Smooth muscle cell (in vitro differentiated cells): ENCODE measurements around the gene HOXC9. TPM values are rescaled to one million over a fixed set of nuclear protein-coding genes. Genes with fewer than 3 reads are reported as not detected.

Source experiments
- DNase-seq: peaks from one replicate; lab custom pipeline; 2025; ENCODE audit not compliant: unreplicated experiment; lab: John Stamatoyannopoulos, UW
- H2AFZ ChIP-seq: fragments of 200-600 bp; sonication (generic); 2 replicates; pipeline ENCODE4 v1.6.0; 2016; ENCODE audit warnings: antibody characterized with exemption, low read depth, mild to moderate bottlenecking
- H3F3A ChIP-seq: fragments of 200-600 bp; sonication (generic); 2 replicates; pipeline ENCODE4 v1.6.0; 2017; ENCODE audit warnings: antibody characterized with exemption, low read depth
- H3K27ac ChIP-seq: fragments of 200-600 bp; sonication (generic); 2 replicates; pipeline ENCODE4 v1.5.1; 2016; ENCODE audit warnings: low read depth, mild to moderate bottlenecking
- H3K27me3 ChIP-seq: fragments of 200-600 bp; sonication (generic); 2 replicates; pipeline ENCODE4 v1.6.1; 2016; ENCODE audit warnings: low read depth, mild to moderate bottlenecking
- H3K36me3 ChIP-seq: fragments of 200-600 bp; sonication (generic); 2 replicates; pipeline ENCODE4 v1.5.1; 2016; ENCODE audit warnings: low read depth
- H3K4me1 ChIP-seq: fragments of 200-600 bp; sonication (generic); 2 replicates; pipeline ENCODE4 v1.5.1; 2016; ENCODE audit warnings: low read depth
- H3K4me2 ChIP-seq: fragments of 200-600 bp; sonication (generic); 2 replicates; pipeline ENCODE4 v1.6.0; 2016; ENCODE audit warnings: mild to moderate bottlenecking
- H3K4me3 ChIP-seq: fragments of 200-600 bp; sonication (generic); 2 replicates; pipeline ENCODE4 v1.5.1; 2016; ENCODE audit warnings: mild to moderate bottlenecking
- H3K79me2 ChIP-seq: fragments of 200-600 bp; sonication (generic); 2 replicates; pipeline ENCODE4 v1.6.0; 2016; ENCODE audit warnings: low read depth, mild to moderate bottlenecking
- H3K9ac ChIP-seq: fragments of 200-600 bp; sonication (generic); 2 replicates; pipeline ENCODE4 v1.6.0; 2016; ENCODE audit warnings: low read depth
- H3K9me3 ChIP-seq: fragments of 200-600 bp; sonication (generic); replicated peaks from 2 replicates; pipeline ENCODE4 v1.5.1; 2016; ENCODE audit warnings: low read depth
- H4K20me1 ChIP-seq: fragments of 200-600 bp; sonication (generic); 2 replicates; pipeline ENCODE4 v1.6.0; 2016; ENCODE audit warnings: low read depth
- WGBS: methylation state at CpG from one replicate; pipeline ENCODE4 v1.1.7; 2016; ENCODE audit warnings: low lambda C conversion rate; 5-methylcytosine and 5-hydroxymethylcytosine counted together
- polyA plus RNA-seq: library from polyadenylated mRNA; unstranded; fragments of >200 nt; fragmentation: Nextera tagmentation; extraction: Ambion mirVana; gene quantifications from 2 replicates; pipeline ENCODE4 v1.2.1, GENCODE V29; 2016
- total RNA-seq: library from RNA; depleted of rRNA; stranded (reverse); fragments of >200 nt; gene quantifications from 2 replicates; pipeline ENCODE4 v1.2.3, GENCODE V29; 2014
- TF ChIP-seq, protein P1 (sequence below): fragments of 200-600 bp; sonication (generic); IDR thresholded peaks from 2 replicates; pipeline ENCODE4 v1.5.1; 2017; ENCODE audit warnings: borderline replicate concordance, mild to moderate bottlenecking, antibody characterized with exemption; ENCODE audit not compliant: insufficient read depth, poor library complexity, severe bottlenecking

The HOXC9 gene
- total and polyA plus RNA-seq, 2 experiments from 2014 or later: 1.2 to 2.7 TPM

DNA sequence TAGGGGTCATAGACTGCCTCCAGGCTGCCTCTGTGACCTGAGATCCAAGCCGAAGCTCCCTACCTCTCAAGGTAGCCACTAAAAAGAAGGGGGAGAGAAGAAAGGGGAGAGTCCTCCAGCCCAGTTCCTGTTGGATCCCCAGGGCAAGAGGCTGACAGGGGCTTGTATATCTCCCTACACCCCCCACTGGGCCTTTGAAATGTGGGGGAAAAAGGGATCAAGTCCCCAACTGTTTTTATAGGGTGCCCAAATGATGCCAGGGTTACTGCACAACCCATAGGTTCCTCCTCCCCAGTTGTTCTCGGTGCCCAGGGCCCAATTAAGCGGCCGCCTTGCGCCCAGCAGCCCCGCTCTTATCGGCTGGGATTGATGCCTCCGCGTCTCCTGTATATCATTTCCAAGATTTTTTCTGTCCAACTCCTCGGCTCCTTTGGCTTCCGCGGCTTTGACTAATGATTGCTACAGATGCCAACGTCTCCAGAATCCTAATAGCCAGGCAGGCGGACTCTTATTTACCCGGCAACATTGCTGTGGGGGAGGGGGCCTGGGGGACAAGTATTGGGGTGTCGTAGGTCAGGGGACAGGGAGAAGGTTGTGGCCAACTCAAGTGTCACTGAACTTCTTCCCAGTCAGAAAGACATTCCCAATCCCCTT lies 46.0 kb downstream of the HOXC9 start:
- Histone ChIP-seq H3K9me3 (no peaks in the 10 kb centered on the region), H3K4me1 (peaks cover 4% of the 10 kb centered on the region), H3K4me2 (no peak overlapping the region), H3K9ac (no peak overlapping the region), H3K36me3 (no peaks in the 10 kb centered on the region), H3K79me2 (no peaks in the 10 kb centered on the region), H3K27ac (no peak overlapping the region), H3K27me3 (peaks cover 99% of the 10 kb centered on the region), H3F3A (no peaks in the 10 kb centered on the region), H2AFZ (no peak overlapping the region), H3K4me3 (no peak overlapping the region), H4K20me1 (peaks cover 28% of the 10 kb centered on the region)
- DNase-seq: no peak
- WGBS: 39% methylated on average over 16 of the region's 16 CpGs
- TF ChIP-seq, protein P1, sequence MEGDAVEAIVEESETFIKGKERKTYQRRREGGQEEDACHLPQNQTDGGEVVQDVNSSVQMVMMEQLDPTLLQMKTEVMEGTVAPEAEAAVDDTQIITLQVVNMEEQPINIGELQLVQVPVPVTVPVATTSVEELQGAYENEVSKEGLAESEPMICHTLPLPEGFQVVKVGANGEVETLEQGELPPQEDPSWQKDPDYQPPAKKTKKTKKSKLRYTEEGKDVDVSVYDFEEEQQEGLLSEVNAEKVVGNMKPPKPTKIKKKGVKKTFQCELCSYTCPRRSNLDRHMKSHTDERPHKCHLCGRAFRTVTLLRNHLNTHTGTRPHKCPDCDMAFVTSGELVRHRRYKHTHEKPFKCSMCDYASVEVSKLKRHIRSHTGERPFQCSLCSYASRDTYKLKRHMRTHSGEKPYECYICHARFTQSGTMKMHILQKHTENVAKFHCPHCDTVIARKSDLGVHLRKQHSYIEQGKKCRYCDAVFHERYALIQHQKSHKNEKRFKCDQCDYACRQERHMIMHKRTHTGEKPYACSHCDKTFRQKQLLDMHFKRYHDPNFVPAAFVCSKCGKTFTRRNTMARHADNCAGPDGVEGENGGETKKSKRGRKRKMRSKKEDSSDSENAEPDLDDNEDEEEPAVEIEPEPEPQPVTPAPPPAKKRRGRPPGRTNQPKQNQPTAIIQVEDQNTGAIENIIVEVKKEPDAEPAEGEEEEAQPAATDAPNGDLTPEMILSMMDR: no peak

DNA sequence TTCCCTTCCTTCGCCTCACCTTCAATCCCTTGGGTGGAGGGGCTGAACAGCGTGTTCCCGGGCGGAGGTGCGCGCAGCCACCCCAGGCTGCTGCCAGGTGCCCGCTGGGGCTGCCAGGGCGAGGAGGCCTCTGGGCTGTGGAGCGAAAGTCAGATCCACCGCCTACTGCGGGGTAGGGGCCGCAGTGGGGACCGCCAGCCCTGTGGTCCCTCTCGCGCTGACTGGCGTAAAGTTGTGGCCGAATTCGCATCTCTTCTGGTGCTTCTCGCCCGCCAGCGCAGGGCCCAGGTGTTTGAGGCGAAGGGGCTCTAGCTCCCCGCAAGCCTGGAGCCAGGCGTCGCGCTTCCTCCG lies 46.8 kb downstream of the HOXC9 start:
- TF ChIP-seq, protein P1: no peak
- no peak overlapping the region for H2AFZ ChIP-seq
- no peaks in the 10 kb centered on the region for H3F3A ChIP-seq
- no peak for DNase-seq
- peak overlapping the region; percentile 35 for H3K4me2 ChIP-seq
- peaks cover 4% of the 10 kb centered on the region for H3K4me1 ChIP-seq
- no peak overlapping the region for H3K4me3 ChIP-seq
- no peak overlapping the region for H3K27ac ChIP-seq
- H3K36me3 ChIP-seq: no peaks in the 10 kb centered on the region
- peaks cover 99% of the 10 kb centered on the region for H3K27me3 ChIP-seq
- peaks cover 34% of the 10 kb centered on the region for H4K20me1 ChIP-seq
- no peaks in the 10 kb centered on the region for H3K79me2 ChIP-seq
- no peaks in the 10 kb centered on the region for H3K9me3 ChIP-seq
- 13% methylated on average over 27 of the region's 27 CpGs for WGBS
- H3K9ac ChIP-seq: no peak overlapping the region

DNA sequence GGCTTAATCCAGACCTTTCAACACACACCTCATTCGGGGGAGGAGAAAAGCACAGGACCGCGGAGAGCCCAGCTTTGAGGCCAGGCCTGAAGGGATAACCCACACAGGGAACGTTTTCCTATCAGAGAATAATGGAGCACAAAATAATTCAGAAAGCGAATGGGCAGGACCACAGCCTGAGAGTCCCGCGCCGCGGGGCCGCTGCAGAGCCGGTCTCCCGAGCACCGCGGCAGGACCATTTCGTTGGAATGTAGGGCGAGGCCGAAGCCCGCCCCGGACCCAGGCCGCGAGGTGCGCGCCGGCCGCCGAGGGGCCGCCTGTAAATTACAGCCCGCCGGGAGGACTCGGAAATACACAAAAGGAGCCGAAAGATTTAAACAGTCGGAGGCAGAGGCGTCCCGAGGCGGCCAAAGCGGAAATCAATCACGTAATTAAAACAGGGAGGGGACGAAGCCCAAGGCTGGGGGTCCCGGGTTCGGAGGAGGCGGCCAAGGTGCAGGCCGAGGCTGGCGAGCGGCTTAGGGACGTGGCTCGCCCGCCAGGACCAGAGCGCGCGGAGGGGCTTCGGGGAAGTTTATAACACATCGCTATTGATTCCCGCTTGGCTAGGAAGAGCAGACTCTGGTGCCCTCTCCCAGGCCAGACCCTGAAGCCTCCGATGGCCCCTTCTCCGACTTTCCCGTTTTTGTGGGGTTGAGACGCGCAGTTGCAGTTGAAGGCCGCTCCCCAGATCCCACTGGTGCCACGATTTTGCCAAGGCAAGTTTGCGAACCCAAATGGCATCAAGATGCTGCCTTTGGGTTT lies 47.4 kb downstream of the HOXC9 start:
- H3F3A ChIP-seq: no peaks in the 10 kb centered on the region
- H3K79me2 ChIP-seq: no peaks in the 10 kb centered on the region
- no peak for DNase-seq
- H3K4me3 ChIP-seq: no peak overlapping the region
- no peaks in the 10 kb centered on the region for H3K36me3 ChIP-seq
- TF ChIP-seq, protein P1: no peak
- H3K9ac ChIP-seq: no peak overlapping the region
- H4K20me1 ChIP-seq: peaks cover 34% of the 10 kb centered on the region
- peaks cover 99% of the 10 kb centered on the region for H3K27me3 ChIP-seq
- no peak overlapping the region for H3K27ac ChIP-seq
- no peaks in the 10 kb centered on the region for H3K9me3 ChIP-seq
- no peak overlapping the region for H2AFZ ChIP-seq
- H3K4me2 ChIP-seq: peak overlapping the region; percentile 35
- WGBS: 6% methylated on average over 61 of the region's 61 CpGs
- peaks cover 4% of the 10 kb centered on the region for H3K4me1 ChIP-seq
